Measurements from ENCODE around the gene NCOA3.
A peak's percentile ranks its signal among the peaks of the same experiment; 100 is the strongest.

NCOA3 gene

GRCh38 chr20:47652794-47653193 lies 151.1 kb downstream of the NCOA3 start:
- Histone ChIP-seq H3K27ac (ENCODE audit: low read depth, low read length) (no peak overlapping the region), H3K4me1 (ENCODE audit: insufficient read depth, low read length) (peaks cover 38% of the 10 kb centered on the region), H3K36me3 (ENCODE audit: insufficient read depth, low read length) (peaks cover 64% of the 10 kb centered on the region), H3K9ac (ENCODE audit: low read depth, low read length) (no peak overlapping the region), H3K4me3 (ENCODE audit: low read length) (no peak overlapping the region), H3K9me3 (ENCODE audit: insufficient read depth, low read depth, low read length) (no peaks in the 10 kb centered on the region), H3K27me3 (ENCODE audit: insufficient read depth, low read length) (no peaks in the 10 kb centered on the region)
- 97% methylated on average over 2 of the region's 2 CpGs for WGBS

- 66% methylated on average over 2 of the region's 2 CpGs for WGBS
- Histone ChIP-seq H3K27ac (ENCODE audit: low read depth, low read length) (0 out of 2 replicates have a peak overlapping the region, but pooled peaks have one; percentile 15), H3K4me1 (ENCODE audit: insufficient read depth, low read length) (peaks cover 33% of the 10 kb centered on the region), H3K9me3 (ENCODE audit: insufficient read depth, low read depth, low read length) (no peaks in the 10 kb centered on the region), H3K36me3 (ENCODE audit: insufficient read depth, low read length) (peaks cover 74% of the 10 kb centered on the region), H3K9ac (ENCODE audit: low read depth, low read length) (no peak overlapping the region), H3K27me3 (ENCODE audit: insufficient read depth, low read length) (no peaks in the 10 kb centered on the region), H3K4me3 (ENCODE audit: low read length) (no peak overlapping the region)
Measured at GRCh38 chr20:47653869-47654268, 152.2 kb downstream of the NCOA3 start.

GRCh38 chr20:47654370-47654769 lies 152.7 kb downstream of the NCOA3 start:
- no CpG with 5 or more reads among the region's 1 CpG for WGBS
- Histone ChIP-seq H3K9me3 (ENCODE audit: insufficient read depth, low read depth, low read length) (no peaks in the 10 kb centered on the region), H3K27me3 (ENCODE audit: insufficient read depth, low read length) (no peaks in the 10 kb centered on the region), H3K4me1 (ENCODE audit: insufficient read depth, low read length) (peaks cover 30% of the 10 kb centered on the region), H3K27ac (ENCODE audit: low read depth, low read length) (no peak overlapping the region), H3K9ac (ENCODE audit: low read depth, low read length) (no peak overlapping the region), H3K4me3 (ENCODE audit: low read length) (no peak overlapping the region), H3K36me3 (ENCODE audit: insufficient read depth, low read length) (peaks cover 79% of the 10 kb centered on the region)

GRCh38 chr20:47655635-47656034 lies 153.9 kb downstream of the NCOA3 start:
- Histone ChIP-seq H3K9me3 (ENCODE audit: insufficient read depth, low read depth, low read length) (no peaks in the 10 kb centered on the region), H3K4me3 (ENCODE audit: low read length) (no peak overlapping the region), H3K27ac (ENCODE audit: low read depth, low read length) (no peak overlapping the region), H3K9ac (ENCODE audit: low read depth, low read length) (no peak overlapping the region), H3K4me1 (ENCODE audit: insufficient read depth, low read length) (peaks cover 22% of the 10 kb centered on the region), H3K27me3 (ENCODE audit: insufficient read depth, low read length) (no peaks in the 10 kb centered on the region), H3K36me3 (ENCODE audit: insufficient read depth, low read length) (peaks cover 89% of the 10 kb centered on the region)

- H3K36me3 ChIP-seq (ENCODE audit: insufficient read depth, low read length), result peaks cover 89% of the 10 kb centered on the region
- H3K9ac ChIP-seq (ENCODE audit: low read depth, low read length), result no peak overlapping the region
- no CpG with 5 or more reads among the region's 2 CpGs for WGBS
- H3K9me3 ChIP-seq (ENCODE audit: insufficient read depth, low read depth, low read length), result no peaks in the 10 kb centered on the region
- H3K27me3 ChIP-seq (ENCODE audit: insufficient read depth, low read length), result no peaks in the 10 kb centered on the region
- H3K4me1 ChIP-seq (ENCODE audit: insufficient read depth, low read length), result peaks cover 22% of the 10 kb centered on the region
- H3K4me3 ChIP-seq (ENCODE audit: low read length), result no peak overlapping the region
- H3K27ac ChIP-seq (ENCODE audit: low read depth, low read length), result no peak overlapping the region
Measured at GRCh38 chr20:47656318-47656717, 154.6 kb downstream of the NCOA3 start.

- no peaks in the 10 kb centered on the region for H3K9me3 ChIP-seq (ENCODE audit: insufficient read depth, low read depth, low read length)
Measured at GRCh38 chr20:47659904-47660601, 158.4 kb downstream of the NCOA3 start.

GRCh38 chr20:47660602-47660905 lies 158.9 kb downstream of the NCOA3 start:
- H3K4me1 ChIP-seq (ENCODE audit: insufficient read depth, low read length), result peaks cover 9% of the 10 kb centered on the region
- whole genome bisulfite sequencing, result 95% methylated on average over 2 of the region's 2 CpGs
- H3K9me3 ChIP-seq (ENCODE audit: insufficient read depth, low read depth, low read length), result no peaks in the 10 kb centered on the region
- peaks cover 71% of the 10 kb centered on the region for H3K36me3 ChIP-seq (ENCODE audit: insufficient read depth, low read length)
- no peak overlapping the region for H3K4me3 ChIP-seq (ENCODE audit: low read length)
- H3K27me3 ChIP-seq (ENCODE audit: insufficient read depth, low read length), result no peaks in the 10 kb centered on the region
- H3K9ac ChIP-seq (ENCODE audit: low read depth, low read length), result no peak overlapping the region
- no peak overlapping the region for H3K27ac ChIP-seq (ENCODE audit: low read depth, low read length)

More at GRCh38 chr20:47659904-47660601, 158.4 kb downstream of the NCOA3 start:
- WGBS, result 96% methylated on average over 7 of the region's 7 CpGs
- Histone ChIP-seq H3K36me3 (ENCODE audit: insufficient read depth, low read length) (peaks cover 73% of the 10 kb centered on the region), H3K4me3 (ENCODE audit: low read length) (no peak overlapping the region), H3K27ac (ENCODE audit: low read depth, low read length) (no peak overlapping the region), H3K4me1 (ENCODE audit: insufficient read depth, low read length) (peaks cover 14% of the 10 kb centered on the region), H3K27me3 (ENCODE audit: insufficient read depth, low read length) (no peaks in the 10 kb centered on the region), H3K9ac (ENCODE audit: low read depth, low read length) (no peak overlapping the region)

GRCh38 chr20:47660983-47661700 lies 159.5 kb downstream of the NCOA3 start:
- Histone ChIP-seq H3K27ac (ENCODE audit: low read depth, low read length) (no peak overlapping the region), H3K36me3 (ENCODE audit: insufficient read depth, low read length) (peaks cover 70% of the 10 kb centered on the region)

GRCh38 chr20:47661714-47662113 lies 160.0 kb downstream of the NCOA3 start:
- H3K9ac ChIP-seq (ENCODE audit: low read depth, low read length), result no peak overlapping the region
- H3K27ac ChIP-seq (ENCODE audit: low read depth, low read length), result no peak overlapping the region
- H3K36me3 ChIP-seq (ENCODE audit: insufficient read depth, low read length), result peaks cover 65% of the 10 kb centered on the region
- peaks cover 9% of the 10 kb centered on the region; the same call in 1 of the 2 replicates for H3K4me1 ChIP-seq (ENCODE audit: insufficient read depth, low read length)
- no peak overlapping the region for H3K4me3 ChIP-seq (ENCODE audit: low read length)
- WGBS, result 94% methylated on average over 7 of the region's 7 CpGs
- H3K27me3 ChIP-seq (ENCODE audit: insufficient read depth, low read length), result no peaks in the 10 kb centered on the region
- no peaks in the 10 kb centered on the region for H3K9me3 ChIP-seq (ENCODE audit: insufficient read depth, low read depth, low read length)

More at GRCh38 chr20:47660983-47661700, 159.5 kb downstream of the NCOA3 start:
- 95% methylated on average over 12 of the region's 12 CpGs for WGBS
- Histone ChIP-seq H3K9me3 (ENCODE audit: insufficient read depth, low read depth, low read length) (no peaks in the 10 kb centered on the region), H3K27me3 (ENCODE audit: insufficient read depth, low read length) (no peaks in the 10 kb centered on the region), H3K4me3 (ENCODE audit: low read length) (no peak overlapping the region), H3K4me1 (ENCODE audit: insufficient read depth, low read length) (peaks cover 9% of the 10 kb centered on the region; the same call in 1 of the 2 replicates), H3K9ac (ENCODE audit: low read depth, low read length) (no peak overlapping the region)

- Histone ChIP-seq H3K4me1 (ENCODE audit: insufficient read depth, low read length) (peaks cover 9% of the 10 kb centered on the region; the same call in 1 of the 2 replicates), H3K36me3 (ENCODE audit: insufficient read depth, low read length) (peaks cover 56% of the 10 kb centered on the region), H3K9me3 (ENCODE audit: insufficient read depth, low read depth, low read length) (no peaks in the 10 kb centered on the region), H3K4me3 (ENCODE audit: low read length) (no peak overlapping the region), H3K9ac (ENCODE audit: low read depth, low read length) (no peak overlapping the region), H3K27ac (ENCODE audit: low read depth, low read length) (no peak overlapping the region), H3K27me3 (ENCODE audit: insufficient read depth, low read length) (no peaks in the 10 kb centered on the region)
- WGBS, result 96% methylated on average over 16 of the region's 16 CpGs
Measured at GRCh38 chr20:47662483-47663353, 161.0 kb downstream of the NCOA3 start.

Measured in HUES64 (cell line).